ENCODE results near the gene DNAJB1. TPM values are rescaled to one million over a fixed set of nuclear protein-coding genes. Genes with fewer than 3 reads are reported as not detected.
"Not testable (repeated sequence)": the region's sequence is repeated elsewhere in the genome, so short reads cannot be mapped to it uniquely, and the experiment has no call there.

DNAJB1 gene
- total RNA-seq, 1 experiment from 2014 or later, result 110 TPM

GRCh38 chr19:14553042-14553938, 35.1 kb upstream of the DNAJB1 start:
- DNase-seq (ENCODE audit: low spot score), result no peak

- not testable (repeated sequence) for DNase-seq (ENCODE audit: low spot score)
Observed at GRCh38 chr19:14552006-14552360, 33.8 kb upstream of the DNAJB1 start.

- peak; percentile 23 for DNase-seq (ENCODE audit: low spot score)
Observed at GRCh38 chr19:14551134-14552005, 33.2 kb upstream of the DNAJB1 start.

- no peak for DNase-seq (ENCODE audit: low spot score)
Observed at GRCh38 chr19:14550201-14550754, 32.1 kb upstream of the DNAJB1 start.

- DNase-seq (ENCODE audit: low spot score), result no peak
Observed at GRCh38 chr19:14545716-14546082, 27.5 kb upstream of the DNAJB1 start.

- DNase-seq (ENCODE audit: low spot score), result no peak
Observed at GRCh38 chr19:14544977-14545715, 26.9 kb upstream of the DNAJB1 start.

DNA sequence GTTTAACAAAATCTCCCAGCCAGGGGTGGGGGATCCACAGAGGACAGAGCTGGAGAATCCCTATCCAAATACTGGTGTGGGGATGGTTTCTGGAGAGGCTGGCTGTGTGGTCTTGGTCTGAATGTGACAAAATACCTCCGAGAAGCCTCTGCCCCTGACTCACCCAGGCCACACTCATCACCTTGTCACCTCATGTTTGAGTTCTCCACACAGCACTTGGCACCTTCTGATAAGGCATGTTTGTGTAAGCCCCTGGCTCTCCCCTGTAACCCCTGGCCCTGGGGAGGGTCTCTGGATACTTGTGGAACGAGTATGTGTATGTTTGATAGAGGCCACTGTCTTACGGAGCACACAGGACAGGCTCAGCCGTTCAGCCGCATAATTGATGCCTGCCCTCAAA, 25.9 kb upstream of the DNAJB1 start:
- DNase-seq (ENCODE audit: low spot score), result no peak

GRCh38 chr19:14542711-14543328, 24.6 kb upstream of the DNAJB1 start:
- no peak for DNase-seq (ENCODE audit: low spot score)

GRCh38 chr19:14541979-14542378, 23.8 kb upstream of the DNAJB1 start:
- not testable (repeated sequence) for DNase-seq (ENCODE audit: low spot score)

GRCh38 chr19:14540741-14541525, 22.7 kb upstream of the DNAJB1 start:
- DNase-seq (ENCODE audit: low spot score), result no peak

DNA sequence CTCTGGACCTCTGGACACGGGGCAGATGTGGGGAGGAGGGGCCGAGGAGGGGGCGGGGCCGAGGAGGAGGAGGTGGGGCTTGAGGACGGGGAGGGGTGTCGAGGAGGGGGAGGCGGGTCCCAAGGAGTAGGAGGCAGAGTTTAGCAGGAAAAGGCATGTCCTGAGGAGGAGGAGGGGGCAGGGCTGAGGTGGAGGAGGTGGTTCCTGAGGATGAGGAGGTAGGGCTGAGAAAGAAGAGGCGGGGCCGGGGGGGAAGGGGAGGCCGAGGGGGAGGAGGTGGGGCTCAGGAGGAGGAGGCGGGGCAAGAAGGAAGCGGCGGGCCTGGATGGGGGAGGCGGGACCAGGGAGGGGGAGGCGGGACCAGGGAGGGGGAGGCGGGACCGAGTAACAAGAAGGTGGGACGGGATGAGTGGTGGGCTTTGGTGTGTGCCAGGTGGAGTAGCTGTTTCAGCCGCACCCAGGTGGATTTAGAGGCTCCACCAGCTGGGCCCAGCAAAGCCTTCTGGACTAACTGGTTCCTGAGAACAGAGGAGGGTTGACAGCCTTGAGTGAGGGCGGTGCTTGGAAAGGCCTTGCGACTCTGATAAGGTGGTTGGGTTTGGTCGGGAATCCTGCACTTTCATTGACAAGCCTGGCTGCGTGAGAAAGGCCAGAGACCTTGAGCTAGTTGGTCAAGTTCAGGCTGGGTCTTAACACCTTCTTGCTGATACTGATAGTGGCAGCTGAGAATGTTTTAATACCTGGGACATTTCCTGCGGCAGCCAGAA, 18.9 kb upstream of the DNAJB1 start:
- no peak for DNase-seq (ENCODE audit: low spot score)

GRCh38 chr19:14533450-14533849, 15.3 kb upstream of the DNAJB1 start:
- DNase-seq (ENCODE audit: low spot score), result no peak

GRCh38 chr19:14530506-14530905, 12.3 kb upstream of the DNAJB1 start:
- no peak for DNase-seq (ENCODE audit: low spot score)

DNA sequence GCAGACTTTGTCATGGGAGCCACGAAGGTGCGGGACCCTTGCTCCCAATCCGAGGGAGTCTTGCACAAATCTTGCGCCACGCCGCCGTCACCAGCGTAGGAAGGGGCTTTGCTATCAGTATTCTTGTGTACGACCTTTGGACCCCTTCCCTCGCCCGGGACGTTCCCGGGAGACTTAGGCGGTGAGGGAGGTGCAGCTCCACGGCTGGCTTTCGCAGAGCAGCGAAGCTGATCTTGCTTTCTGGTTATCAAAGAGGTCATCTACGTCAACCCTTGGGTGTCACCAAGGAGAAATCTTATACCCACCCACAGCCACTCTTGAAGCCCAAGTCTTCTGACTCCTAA, 11.8 kb upstream of the DNAJB1 start:
- no peak for DNase-seq (ENCODE audit: low spot score)

- DNase-seq (ENCODE audit: low spot score), result peak; percentile 100
Observed at GRCh38 chr19:14529254-14530004, 11.2 kb upstream of the DNAJB1 start, which contains the start of gene TECR. Gene TECR (plus strand): TSS chr19:14529594. CDS start chr19:14529697, 103 bp downstream.

- DNase-seq (ENCODE audit: low spot score), result no peak
Observed at GRCh38 chr19:14528419-14529253, 10.4 kb upstream of the DNAJB1 start.

DNA sequence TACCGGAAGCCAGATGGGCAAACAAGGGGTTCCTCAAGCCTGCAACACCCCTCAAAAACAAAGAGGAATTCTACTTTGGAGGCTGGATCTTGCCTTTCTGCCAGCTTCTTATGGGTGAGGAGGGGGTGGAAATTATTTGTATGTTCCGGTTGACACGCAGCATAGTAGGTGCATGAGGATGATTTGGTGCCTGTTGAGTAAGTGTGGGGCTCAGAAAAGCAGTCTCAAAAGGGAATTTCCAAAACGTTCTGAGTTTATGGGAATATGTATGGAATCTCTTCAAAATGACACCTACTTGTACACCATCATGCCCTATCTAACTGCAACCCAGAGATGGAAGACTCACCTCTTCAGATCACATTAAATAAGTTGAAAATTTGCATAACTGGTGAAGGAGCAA, 8.2 kb upstream of the DNAJB1 start:
- DNase-seq (ENCODE audit: low spot score), result no peak

GRCh38 chr19:14525729-14526128, 7.5 kb upstream of the DNAJB1 start:
- no peak for DNase-seq (ENCODE audit: low spot score)

All from H4 (cell line).